ENCODE results near the gene SECISBP2L.

GRCh38 chr15:49066372-49066771 is 20.1 kb upstream of the SECISBP2L start:
- TF ChIP-seq, protein P1, sequence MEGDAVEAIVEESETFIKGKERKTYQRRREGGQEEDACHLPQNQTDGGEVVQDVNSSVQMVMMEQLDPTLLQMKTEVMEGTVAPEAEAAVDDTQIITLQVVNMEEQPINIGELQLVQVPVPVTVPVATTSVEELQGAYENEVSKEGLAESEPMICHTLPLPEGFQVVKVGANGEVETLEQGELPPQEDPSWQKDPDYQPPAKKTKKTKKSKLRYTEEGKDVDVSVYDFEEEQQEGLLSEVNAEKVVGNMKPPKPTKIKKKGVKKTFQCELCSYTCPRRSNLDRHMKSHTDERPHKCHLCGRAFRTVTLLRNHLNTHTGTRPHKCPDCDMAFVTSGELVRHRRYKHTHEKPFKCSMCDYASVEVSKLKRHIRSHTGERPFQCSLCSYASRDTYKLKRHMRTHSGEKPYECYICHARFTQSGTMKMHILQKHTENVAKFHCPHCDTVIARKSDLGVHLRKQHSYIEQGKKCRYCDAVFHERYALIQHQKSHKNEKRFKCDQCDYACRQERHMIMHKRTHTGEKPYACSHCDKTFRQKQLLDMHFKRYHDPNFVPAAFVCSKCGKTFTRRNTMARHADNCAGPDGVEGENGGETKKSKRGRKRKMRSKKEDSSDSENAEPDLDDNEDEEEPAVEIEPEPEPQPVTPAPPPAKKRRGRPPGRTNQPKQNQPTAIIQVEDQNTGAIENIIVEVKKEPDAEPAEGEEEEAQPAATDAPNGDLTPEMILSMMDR (IDR thresholded peaks at IDR 0.05; ENCODE audit: poor library complexity): no peak
- TF ChIP-seq EZH2 (IDR thresholded peaks at IDR 0.05; ENCODE audit: borderline replicate concordance): no peak
- TF ChIP-seq EZH2phosphoT487 (IDR thresholded peaks at IDR 0.05; ENCODE audit: low read depth, severe bottlenecking, unreplicated experiment): no peak

Measured in hepatocyte (in vitro differentiated cells).